ENCODE results near the gene PDZD11. TPM values are rescaled to one million over a fixed set of nuclear protein-coding genes. Genes with fewer than 3 reads are reported as not detected.
A peak's percentile ranks its signal among the peaks of the same experiment; 100 is the strongest.

Gene PDZD11
- total RNA-seq, 1 experiment from 2014 or later: 45.0 TPM

- DNase-seq: no peak
- peaks cover 5% of the 10 kb centered on the region for H3K4me1 Mint-ChIP-seq (ENCODE audit: low read depth, unreplicated experiment)
- H3K9me3 ChIP-seq: no peaks in the 10 kb centered on the region
- intact Hi-C loops (cut with micrococcal nuclease; ENCODE audit: unreplicated experiment): no loop called here
- no peak for TF ChIP-seq CTCF (IDR thresholded peaks at IDR 0.05; ENCODE audit: insufficient read depth in 1 of 2, low read depth in 1 of 2, low read length in 1 of 2, severe bottlenecking in 1 of 2, unreplicated experiment in 1 of 2)
- ChIA-PET POLR2A (no interaction called here), CTCF (no interaction called here)
- no peaks in the 10 kb centered on the region for H3K4me1 ChIP-seq
- no peaks in the 10 kb centered on the region for H3K36me3 ChIP-seq (ENCODE audit: control insufficient read depth, insufficient read depth, low read length)
- H3K4me3 ChIP-seq (ENCODE audit: low read depth, low read length): no peak within 1 kb of the TSS
- H3K9me3 Mint-ChIP-seq (ENCODE audit: unreplicated experiment): no peaks in the 10 kb centered on the region
- H3K27me3 ChIP-seq (replicated peaks; ENCODE audit: control insufficient read depth, insufficient read depth, low read length): no peaks in the 10 kb centered on the region
- H3K4me3 Mint-ChIP-seq (ENCODE audit: unreplicated experiment): no peak within 1 kb of the TSS
- peaks cover 12% of the 10 kb centered on the region for H3K27me3 Mint-ChIP-seq (ENCODE audit: insufficient read depth, unreplicated experiment)
- no peak within 1 kb of the TSS for H3K27ac Mint-ChIP-seq (ENCODE audit: unreplicated experiment)
- no TSS peak for BruUV-seq (replicated peaks)
- no peaks in the 10 kb centered on the region for H3K36me3 Mint-ChIP-seq (ENCODE audit: insufficient read depth, unreplicated experiment)
Measured at GRCh38 chrX:70268034-70268433, 21.7 kb downstream of the PDZD11 start, which contains the start of gene ARR3. TSS of gene ARR3 (plus strand) at chrX:70268334. CDS start at chrX:70269386, 1,052 bp downstream.

GRCh38 chrX:70264784-70265183 lies 24.9 kb downstream of the PDZD11 start:
- Histone ChIP-seq H3K4me3 (ENCODE audit: low read depth, low read length) (no peak overlapping the region), H3K4me1 (no peaks in the 10 kb centered on the region), H3K9me3 (no peaks in the 10 kb centered on the region), H3K27me3 (replicated peaks; ENCODE audit: control insufficient read depth, insufficient read depth, low read length) (no peaks in the 10 kb centered on the region), H3K36me3 (ENCODE audit: control insufficient read depth, insufficient read depth, low read length) (no peaks in the 10 kb centered on the region)
- no peak for DNase-seq
- ChIA-PET CTCF (no interaction called here), POLR2A (no interaction called here)
- TF ChIP-seq CTCF (IDR thresholded peaks at IDR 0.05; ENCODE audit: insufficient read depth in 1 of 2, low read depth in 1 of 2, low read length in 1 of 2, severe bottlenecking in 1 of 2, unreplicated experiment in 1 of 2): no peak
- H3K4me3 Mint-ChIP-seq (ENCODE audit: unreplicated experiment): no peak overlapping the region
- no peaks in the 10 kb centered on the region for H3K36me3 Mint-ChIP-seq (ENCODE audit: insufficient read depth, unreplicated experiment)
- no TSS peak for BruUV-seq (replicated peaks)
- no peaks in the 10 kb centered on the region for H3K9me3 Mint-ChIP-seq (ENCODE audit: unreplicated experiment)
- no peak overlapping the region for H3K27ac Mint-ChIP-seq (ENCODE audit: unreplicated experiment)
- peaks cover 9% of the 10 kb centered on the region for H3K27me3 Mint-ChIP-seq (ENCODE audit: insufficient read depth, unreplicated experiment)
- intact Hi-C loops (cut with micrococcal nuclease; ENCODE audit: unreplicated experiment): no loop called here
- H3K4me1 Mint-ChIP-seq (ENCODE audit: low read depth, unreplicated experiment): peaks cover 5% of the 10 kb centered on the region

- intact Hi-C loops (cut with micrococcal nuclease; ENCODE audit: unreplicated experiment): loop anchor here (1.0 to 2.0 kb wide), 2 partner anchors 66 to 130 kb away; partner anchors contain the start of gene IGBP1
- BruUV-seq (replicated peaks): no TSS peak
- CTCF ChIA-PET: interaction anchor here (1.0 to 1.8 kb wide), 3 partner anchors 66 to 130 kb away, joined by 4 to 8 read pairs (median 5); partner anchors contain the start of gene IGBP1
Measured at GRCh38 chrX:70262952-70263567, 26.7 kb downstream of the PDZD11 start.

More at GRCh38 chrX:70262952-70263567, 26.7 kb downstream of the PDZD11 start:
- no peaks in the 10 kb centered on the region for H3K9me3 Mint-ChIP-seq (ENCODE audit: unreplicated experiment)
- H3K9me3 ChIP-seq: no peaks in the 10 kb centered on the region
- POLR2A ChIA-PET: interaction anchor here (1.0 kb wide), 1 partner anchor 130 kb away, joined by 7 read pairs; the partner anchor contains the start of gene IGBP1
- H3K36me3 ChIP-seq (ENCODE audit: control insufficient read depth, insufficient read depth, low read length): no peaks in the 10 kb centered on the region
- H3K4me1 ChIP-seq: no peaks in the 10 kb centered on the region
- H3K27me3 ChIP-seq (replicated peaks; ENCODE audit: control insufficient read depth, insufficient read depth, low read length): no peaks in the 10 kb centered on the region
- no peak overlapping the region for H3K27ac Mint-ChIP-seq (ENCODE audit: unreplicated experiment)
- no peak overlapping the region for H3K4me3 Mint-ChIP-seq (ENCODE audit: unreplicated experiment)
- H3K4me1 Mint-ChIP-seq (ENCODE audit: low read depth, unreplicated experiment): peaks cover 5% of the 10 kb centered on the region
- DNase-seq: peak; percentile 68
- peaks cover 4% of the 10 kb centered on the region for H3K27me3 Mint-ChIP-seq (ENCODE audit: insufficient read depth, unreplicated experiment)
- no peaks in the 10 kb centered on the region for H3K36me3 Mint-ChIP-seq (ENCODE audit: insufficient read depth, unreplicated experiment)
- TF ChIP-seq CTCF (IDR thresholded peaks at IDR 0.05; ENCODE audit: insufficient read depth in 1 of 2, low read depth in 1 of 2, low read length in 1 of 2, severe bottlenecking in 1 of 2, unreplicated experiment in 1 of 2): peak; percentile 46 to 70
- H3K4me3 ChIP-seq (ENCODE audit: low read depth, low read length): no peak overlapping the region
